HepG2 (cell line): ENCODE results near the gene OR8A1. TPM values are rescaled to one million over a fixed set of nuclear protein-coding genes. Genes with fewer than 3 reads are reported as not detected.

Experiments
- BCL3 ChIP-seq: sonication (generic); formaldehyde crosslinking; IDR thresholded peaks from 2 replicates; pipeline ENCODE4 v1.5.1; 2020; ENCODE audit warnings: mild to moderate bottlenecking, missing genetic modification reagents, moderate library complexity
- CBX5 ChIP-seq: sonication (generic); formaldehyde crosslinking; IDR thresholded peaks from 2 replicates; pipeline ENCODE4 v1.4.0; 2020; ENCODE audit warnings: missing genetic modification reagents, borderline replicate concordance
- GABPA ChIP-seq, 2 experiments: IDR thresholded peaks; 2 replicates each; pipeline ENCODE4 v1.6.1; 2011 to 2016; ENCODE audit warnings: low read depth in 2 of 2, low read length in 1 of 2, missing biosample characterization in 1 of 2, missing genetic modification characterization in 1 of 2
- HCFC1 ChIP-seq: fragments of 150-350 bp; IDR thresholded peaks from 2 replicates; pipeline ENCODE4 v1.6.1; 2014; ENCODE audit warnings: low read depth, low read length
- KAT7 ChIP-seq: IDR thresholded peaks from 2 replicates; pipeline ENCODE4 v1.6.1; 2018; ENCODE audit warnings: borderline replicate concordance, missing compliant biosample characterization
- MXI1 ChIP-seq: IDR thresholded peaks from 3 replicates; pipeline ENCODE4 v1.6.1; 2012; ENCODE audit warnings: low read depth, low read length, inconsistent platforms, borderline replicate concordance
- RELA ChIP-seq: sonication (generic); formaldehyde crosslinking; IDR thresholded peaks from 2 replicates; pipeline ENCODE4 v1.4.0; 2020; ENCODE audit warnings: missing genetic modification reagents
- SMAD3 ChIP-seq: sonication (generic); formaldehyde crosslinking; IDR thresholded peaks from 2 replicates; pipeline ENCODE4 v1.4.0; 2020; ENCODE audit warnings: missing genetic modification reagents
- ZBTB33 ChIP-seq: sonication (generic); formaldehyde crosslinking; IDR thresholded peaks from 2 replicates; pipeline ENCODE4 v1.4.0; 2020; ENCODE audit warnings: missing genetic modification reagents
- ZMYM3 ChIP-seq: sonication (generic); formaldehyde crosslinking; IDR thresholded peaks from 2 replicates; pipeline ENCODE4 v1.5.1; 2020; ENCODE audit warnings: mild to moderate bottlenecking, missing genetic modification reagents
- ZNF331 ChIP-seq: sonication (generic); formaldehyde crosslinking; IDR thresholded peaks from 2 replicates; pipeline ENCODE4 v1.4.0; 2020; ENCODE audit warnings: missing genetic modification reagents
- ZNF670 ChIP-seq: sonication (generic); formaldehyde crosslinking; IDR thresholded peaks from 2 replicates; pipeline ENCODE4 v1.8.0; 2022; ENCODE audit warnings: mild to moderate bottlenecking, missing genetic modification reagents, borderline replicate concordance
- polyA plus RNA-seq, 8 experiments: library from polyadenylated mRNA; depleted of rRNA in 3 of 8; stranded (reverse) in 7 of 8; unstranded in 1 of 8; fragments of >200 nt; fragmentation: Illumina TruSeq in 4 of 8; extraction: Trizol in 4 of 8; gene quantifications; 2 replicates each; pipeline versions ENCODE4 v1.2.1 to v1.2.3, GENCODE V29; 2011 to 2016; ENCODE audit warnings: low read depth in 4 of 8, missing spikeins in 1 of 8, mixed read lengths in 1 of 8; ENCODE audit not compliant: insufficient read depth in 1 of 8
- total RNA-seq, 5 experiments: library from RNA; depleted of rRNA; stranded (reverse); fragments of >200 nt; fragmentation: Illumina TruSeq; extraction: Trizol; gene quantifications; 2 replicates each; pipeline ENCODE4 v1.2.3, GENCODE V29; 2016; ENCODE audit warnings: low read depth in 1 of 5
- TF ChIP-seq, protein P1 (sequence below), 2 experiments: sonication (generic) in 1 of 2; formaldehyde crosslinking in 1 of 2; IDR thresholded peaks; 2 replicates each; pipeline versions ENCODE4 v1.4.0 to v1.6.1; 2016 to 2020; ENCODE audit warnings: borderline replicate concordance in 1 of 2, low read depth in 1 of 2, mild to moderate bottlenecking in 1 of 2, missing genetic modification reagents in 1 of 2
- TF ChIP-seq, protein P2 (sequence below): sonication (generic); formaldehyde crosslinking; IDR thresholded peaks from 2 replicates; pipeline ENCODE4 v1.4.0; 2020; ENCODE audit warnings: missing genetic modification reagents
- TF ChIP-seq, protein P3 (sequence below): IDR thresholded peaks from 2 replicates; pipeline ENCODE4 v1.6.1; 2016; ENCODE audit warnings: missing genetic modification reagents, missing compliant biosample characterization
- TF ChIP-seq, protein P4 (sequence below): sonication (generic); formaldehyde crosslinking; IDR thresholded peaks from 2 replicates; pipeline ENCODE4 v1.4.0; 2020; ENCODE audit warnings: missing genetic modification reagents
- TF ChIP-seq, protein P5 (sequence below), 2 experiments: fragments of 450-650 bp in 1 of 2; sonication (generic) in 1 of 2; formaldehyde crosslinking; IDR thresholded peaks; 2 replicates each; pipeline versions ENCODE4 v1.5.0 to v1.8.0; 2020 to 2022; ENCODE audit warnings: mild to moderate bottlenecking in 1 of 2, missing genetic modification reagents in 1 of 2

Gene OR8A1
- total and polyA plus RNA-seq, 2 of the 13 experiments (the other 11 are each of a cell fraction or from before 2014, with no cell fraction given): not detected

GRCh38 chr11:124535552-124536232 is 34.1 kb upstream of the OR8A1 start (continued):
- no peak for TF ChIP-seq CBX5 (CRISPR knock-in tag)
- TF ChIP-seq, protein P1, sequence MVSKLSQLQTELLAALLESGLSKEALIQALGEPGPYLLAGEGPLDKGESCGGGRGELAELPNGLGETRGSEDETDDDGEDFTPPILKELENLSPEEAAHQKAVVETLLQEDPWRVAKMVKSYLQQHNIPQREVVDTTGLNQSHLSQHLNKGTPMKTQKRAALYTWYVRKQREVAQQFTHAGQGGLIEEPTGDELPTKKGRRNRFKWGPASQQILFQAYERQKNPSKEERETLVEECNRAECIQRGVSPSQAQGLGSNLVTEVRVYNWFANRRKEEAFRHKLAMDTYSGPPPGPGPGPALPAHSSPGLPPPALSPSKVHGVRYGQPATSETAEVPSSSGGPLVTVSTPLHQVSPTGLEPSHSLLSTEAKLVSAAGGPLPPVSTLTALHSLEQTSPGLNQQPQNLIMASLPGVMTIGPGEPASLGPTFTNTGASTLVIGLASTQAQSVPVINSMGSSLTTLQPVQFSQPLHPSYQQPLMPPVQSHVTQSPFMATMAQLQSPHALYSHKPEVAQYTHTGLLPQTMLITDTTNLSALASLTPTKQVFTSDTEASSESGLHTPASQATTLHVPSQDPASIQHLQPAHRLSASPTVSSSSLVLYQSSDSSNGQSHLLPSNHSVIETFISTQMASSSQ (IDR thresholded peaks at IDR 0.05; ENCODE audit: low read depth): no peak
- TF ChIP-seq, protein P1 (CRISPR knock-in tag; IDR thresholded peaks at IDR 0.05; ENCODE audit: borderline replicate concordance): no peak
- no peak for TF ChIP-seq ZNF331 (CRISPR knock-in tag)
- no peak for TF ChIP-seq KAT7 (CRISPR knock-in tag)
- no peak for TF ChIP-seq ZMYM3
- TF ChIP-seq, protein P2, sequence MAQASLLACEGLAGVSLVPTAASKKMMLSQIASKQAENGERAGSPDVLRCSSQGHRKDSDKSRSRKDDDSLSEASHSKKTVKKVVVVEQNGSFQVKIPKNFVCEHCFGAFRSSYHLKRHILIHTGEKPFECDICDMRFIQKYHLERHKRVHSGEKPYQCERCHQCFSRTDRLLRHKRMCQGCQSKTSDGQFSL (CRISPR knock-in tag): no peak
- TF ChIP-seq, protein P3, sequence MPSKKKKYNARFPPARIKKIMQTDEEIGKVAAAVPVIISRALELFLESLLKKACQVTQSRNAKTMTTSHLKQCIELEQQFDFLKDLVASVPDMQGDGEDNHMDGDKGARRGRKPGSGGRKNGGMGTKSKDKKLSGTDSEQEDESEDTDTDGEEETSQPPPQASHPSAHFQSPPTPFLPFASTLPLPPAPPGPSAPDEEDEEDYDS (CRISPR knock-in tag): no peak
- no peak for TF ChIP-seq RELA
- TF ChIP-seq HCFC1: no peak
- TF ChIP-seq BCL3 (CRISPR knock-in tag): no peak
- TF ChIP-seq MXI1: no peak
- TF ChIP-seq SMAD3 (CRISPR knock-in tag): no peak
- no peak for TF ChIP-seq ZBTB33 (CRISPR knock-in tag)
- no peak for TF ChIP-seq GABPA (IDR thresholded peaks at IDR 0.05; ENCODE audit: low read depth, low read length)
- peak; percentile 62 for TF ChIP-seq GABPA (CRISPR knock-in tag; IDR thresholded peaks at IDR 0.05; ENCODE audit: low read depth)
- no peak for TF ChIP-seq ZNF670
- TF ChIP-seq, protein P4, sequence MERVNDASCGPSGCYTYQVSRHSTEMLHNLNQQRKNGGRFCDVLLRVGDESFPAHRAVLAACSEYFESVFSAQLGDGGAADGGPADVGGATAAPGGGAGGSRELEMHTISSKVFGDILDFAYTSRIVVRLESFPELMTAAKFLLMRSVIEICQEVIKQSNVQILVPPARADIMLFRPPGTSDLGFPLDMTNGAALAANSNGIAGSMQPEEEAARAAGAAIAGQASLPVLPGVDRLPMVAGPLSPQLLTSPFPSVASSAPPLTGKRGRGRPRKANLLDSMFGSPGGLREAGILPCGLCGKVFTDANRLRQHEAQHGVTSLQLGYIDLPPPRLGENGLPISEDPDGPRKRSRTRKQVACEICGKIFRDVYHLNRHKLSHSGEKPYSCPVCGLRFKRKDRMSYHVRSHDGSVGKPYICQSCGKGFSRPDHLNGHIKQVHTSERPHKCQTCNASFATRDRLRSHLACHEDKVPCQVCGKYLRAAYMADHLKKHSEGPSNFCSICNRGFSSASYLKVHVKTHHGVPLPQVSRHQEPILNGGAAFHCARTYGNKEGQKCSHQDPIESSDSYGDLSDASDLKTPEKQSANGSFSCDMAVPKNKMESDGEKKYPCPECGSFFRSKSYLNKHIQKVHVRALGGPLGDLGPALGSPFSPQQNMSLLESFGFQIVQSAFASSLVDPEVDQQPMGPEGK (CRISPR knock-in tag): no peak
- TF ChIP-seq, protein P5, sequence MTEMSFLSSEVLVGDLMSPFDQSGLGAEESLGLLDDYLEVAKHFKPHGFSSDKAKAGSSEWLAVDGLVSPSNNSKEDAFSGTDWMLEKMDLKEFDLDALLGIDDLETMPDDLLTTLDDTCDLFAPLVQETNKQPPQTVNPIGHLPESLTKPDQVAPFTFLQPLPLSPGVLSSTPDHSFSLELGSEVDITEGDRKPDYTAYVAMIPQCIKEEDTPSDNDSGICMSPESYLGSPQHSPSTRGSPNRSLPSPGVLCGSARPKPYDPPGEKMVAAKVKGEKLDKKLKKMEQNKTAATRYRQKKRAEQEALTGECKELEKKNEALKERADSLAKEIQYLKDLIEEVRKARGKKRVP (CRISPR knock-in tag; IDR thresholded peaks at IDR 0.05): peak in 1 of 2 experiments; percentile 37; a peak in 1 of 4 replicates
